ENCODE measurements around the gene OSBPL10.
"Not testable (repeated sequence)": the region's sequence is repeated elsewhere in the genome, so short reads cannot be mapped to it uniquely, and the experiment has no call there.

OSBPL10 gene

DNA sequence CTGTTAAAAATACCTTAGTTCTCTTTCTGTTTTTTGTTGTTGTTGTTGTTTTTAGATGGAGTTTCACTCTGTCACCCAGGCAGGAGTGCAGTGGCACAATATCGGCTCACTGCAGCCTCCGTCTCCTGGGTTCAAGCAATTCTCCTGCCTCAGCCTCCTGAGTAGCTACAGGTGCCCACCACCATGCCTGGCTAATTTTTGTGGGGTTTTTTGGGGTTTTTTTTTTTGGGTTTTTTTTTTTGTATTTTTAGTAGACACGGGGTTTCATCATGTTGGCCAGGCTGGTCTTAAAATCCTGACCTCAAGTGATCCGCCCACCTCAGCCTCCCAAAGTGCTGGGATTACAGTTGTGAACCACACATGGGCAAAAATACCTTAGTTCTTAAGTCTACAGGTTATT, 120.4 kb downstream of the OSBPL10 start:
- DNase-seq (ENCODE audit: low read depth in 1 of 2, low spot score in 1 of 2), result not testable (repeated sequence)

- DNase-seq (ENCODE audit: low read depth in 1 of 2, low spot score in 1 of 2), result no peak
Measured at GRCh38 chr3:31859245-31859644, 121.8 kb downstream of the OSBPL10 start.

DNA sequence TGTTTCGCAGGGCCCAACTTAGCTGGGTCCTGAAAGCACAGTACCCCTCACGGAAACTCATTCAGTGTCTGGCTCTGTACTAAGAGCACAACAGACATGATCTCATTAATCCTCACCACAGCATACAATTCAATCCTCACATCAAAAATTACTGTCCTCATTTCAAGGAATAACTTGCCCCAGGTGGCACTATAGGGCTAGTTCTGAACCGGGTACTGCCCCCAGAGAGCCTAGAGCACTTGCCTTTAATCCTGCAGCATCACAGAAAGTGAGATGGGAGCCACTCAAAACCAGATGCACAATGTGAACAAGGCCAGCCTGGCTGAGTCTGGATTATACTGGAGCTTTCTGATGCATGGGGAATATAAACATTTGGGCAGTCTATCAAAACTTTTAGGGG, 122.6 kb downstream of the OSBPL10 start:
- DNase-seq (ENCODE audit: low read depth in 1 of 2, low spot score in 1 of 2), result no peak

GRCh38 chr3:31853580-31853979, 127.5 kb downstream of the OSBPL10 start:
- no peak for DNase-seq (ENCODE audit: low read depth in 1 of 2, low spot score in 1 of 2)

DNA sequence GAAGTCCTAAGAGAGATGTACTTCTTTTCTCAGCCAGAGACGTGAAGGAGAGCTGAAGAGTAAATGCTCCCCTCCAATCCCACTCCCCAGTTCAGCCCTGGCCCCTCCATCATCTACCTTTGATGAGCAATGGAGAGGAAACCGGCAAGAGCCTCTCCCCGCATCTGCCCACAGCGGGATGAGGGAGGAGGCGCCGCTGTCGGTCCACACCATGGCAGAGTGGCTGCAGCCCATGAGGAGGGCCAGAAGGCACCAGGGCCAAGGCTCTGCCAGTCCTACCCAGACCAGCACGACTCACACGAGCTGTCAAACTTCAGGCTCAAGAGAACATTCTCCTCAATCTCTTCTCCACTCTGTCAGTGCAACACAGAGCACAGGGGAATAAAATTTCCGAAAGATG, 129.8 kb downstream of the OSBPL10 start:
- no peak for DNase-seq (ENCODE audit: low read depth in 1 of 2, low spot score in 1 of 2)

DNA sequence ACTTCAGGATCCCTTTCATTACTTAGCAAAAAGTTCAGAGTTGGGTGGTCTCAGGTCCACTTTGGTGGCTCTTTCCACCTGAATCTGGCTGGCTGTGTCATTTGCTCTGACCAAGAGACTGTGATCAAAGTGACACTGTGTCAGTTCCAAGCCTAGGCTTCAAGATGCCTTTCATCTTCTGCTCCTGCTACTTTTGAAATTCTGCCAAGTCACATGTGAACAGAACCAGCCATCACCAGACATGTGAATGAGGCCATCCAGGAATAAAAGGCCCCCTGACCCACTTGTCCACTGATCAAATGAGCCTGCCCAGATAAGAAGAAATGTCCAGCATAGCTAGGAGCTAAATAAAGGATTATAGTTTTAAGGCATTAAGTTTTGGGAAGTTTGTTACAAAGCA, 132.2 kb downstream of the OSBPL10 start:
- DNase-seq (ENCODE audit: low read depth in 1 of 2, low spot score in 1 of 2), result no peak

DNA sequence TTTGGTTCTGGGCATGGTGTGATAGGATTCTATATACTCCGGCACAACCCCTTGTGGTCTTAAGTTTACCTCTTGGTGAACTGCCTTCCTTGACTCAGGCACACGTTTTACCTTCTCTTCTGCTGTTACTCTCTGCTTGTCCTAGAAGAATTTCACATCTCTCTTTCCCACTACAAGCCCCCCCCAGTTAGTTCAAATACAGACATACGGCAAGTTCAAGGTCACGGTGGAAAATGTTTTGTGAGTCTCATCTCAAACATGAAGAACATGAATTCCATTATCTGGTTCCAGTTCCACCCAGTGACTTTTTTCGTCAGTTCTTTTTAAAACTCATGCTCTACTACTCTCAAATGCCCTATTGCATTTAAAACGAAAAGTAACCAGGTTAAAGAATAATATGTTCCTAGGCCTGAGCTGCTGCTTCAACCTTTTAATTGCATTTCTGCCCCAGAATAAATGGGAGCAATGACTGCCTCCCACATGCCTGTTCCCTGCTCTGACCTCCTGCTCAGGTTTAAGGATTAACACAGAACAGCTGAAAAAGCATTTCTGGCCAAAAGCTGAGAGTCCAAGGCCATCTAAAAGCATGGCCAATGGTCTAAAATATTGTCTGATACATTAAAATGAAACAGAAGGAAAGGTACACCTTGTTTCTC, 132.8 kb downstream of the OSBPL10 start:
- DNase-seq (ENCODE audit: low read depth in 1 of 2, low spot score in 1 of 2), result no peak

DNA sequence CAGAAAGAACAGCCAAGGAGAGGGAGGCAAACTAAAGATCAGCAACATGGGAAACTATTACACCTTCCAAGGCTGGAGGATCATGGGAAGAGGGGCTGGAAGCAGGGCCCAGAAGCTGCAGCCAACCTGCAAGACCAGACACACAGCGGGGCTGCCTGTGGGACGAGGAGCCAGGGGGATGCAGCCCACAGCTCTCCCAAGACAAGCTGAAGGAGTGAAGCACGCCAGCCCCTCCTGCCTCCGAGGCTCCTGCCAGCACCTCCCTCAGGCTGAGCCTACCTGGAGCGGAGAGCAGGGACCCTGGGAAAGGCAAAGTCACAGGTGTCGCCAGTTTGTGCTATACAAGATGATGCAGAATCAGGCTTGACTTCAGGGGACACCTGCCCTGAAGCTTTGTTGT, 133.3 kb downstream of the OSBPL10 start:
- DNase-seq (ENCODE audit: low read depth in 1 of 2, low spot score in 1 of 2), result no peak

GRCh38 chr3:31841515-31841914, 139.5 kb downstream of the OSBPL10 start:
- DNase-seq (ENCODE audit: low read depth in 1 of 2, low spot score in 1 of 2), result no peak

DNA sequence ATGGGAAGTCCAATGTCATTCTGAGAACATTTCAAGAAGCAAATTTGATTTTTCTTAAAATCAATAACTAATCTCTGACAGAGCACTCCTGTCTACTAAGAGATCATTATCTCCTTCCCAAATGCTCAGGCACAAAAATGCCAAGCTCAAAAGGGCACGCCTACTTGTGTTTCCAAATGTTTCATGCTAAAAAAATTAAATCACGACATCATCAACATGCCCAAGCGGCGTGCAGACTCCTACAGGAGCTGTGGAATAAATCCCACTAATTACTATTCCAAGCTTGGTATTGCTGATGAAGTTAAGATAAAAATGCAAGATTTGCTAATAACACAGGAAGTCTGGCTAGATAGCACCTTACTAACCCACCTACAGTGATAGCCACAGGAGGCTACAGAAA, 140.8 kb downstream of the OSBPL10 start:
- no peak for DNase-seq (ENCODE audit: low read depth in 1 of 2, low spot score in 1 of 2)

DNA sequence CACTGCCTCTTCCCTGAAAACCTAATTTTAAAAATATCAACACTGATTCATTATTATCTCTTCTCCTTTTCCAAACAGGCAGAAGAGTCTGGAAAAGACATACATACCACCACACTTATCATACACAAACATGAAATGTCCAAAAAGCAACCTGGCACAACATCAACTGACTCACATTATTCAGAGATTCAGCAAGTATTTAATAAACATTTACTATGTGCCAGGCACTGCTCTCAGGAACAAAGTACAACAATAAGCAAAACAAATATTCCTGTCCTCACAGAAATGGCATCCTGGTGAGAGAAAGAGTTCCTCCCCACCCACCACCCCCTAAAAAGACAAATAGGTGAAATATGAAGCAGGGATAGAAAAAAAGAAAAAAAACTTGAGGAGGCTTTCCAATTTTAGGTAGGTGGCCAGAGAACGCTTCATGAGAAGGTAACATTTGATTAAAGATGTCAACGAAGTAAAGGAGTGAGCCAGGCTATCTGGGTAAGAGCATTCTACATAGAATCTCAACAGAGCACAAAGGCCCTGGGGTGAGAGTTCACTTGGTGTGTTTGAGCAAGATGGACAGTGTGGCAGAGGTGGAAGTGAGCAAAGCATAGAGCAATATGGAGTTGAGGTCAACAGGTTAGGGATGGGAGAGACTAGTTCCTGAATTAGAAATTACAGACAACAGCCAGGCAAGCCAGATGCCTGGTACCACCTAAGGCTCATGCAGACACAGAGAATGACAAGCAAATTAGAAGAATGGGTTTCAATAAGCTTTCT, 141.7 kb downstream of the OSBPL10 start:
- no peak for DNase-seq (ENCODE audit: low read depth in 1 of 2, low spot score in 1 of 2)

DNA sequence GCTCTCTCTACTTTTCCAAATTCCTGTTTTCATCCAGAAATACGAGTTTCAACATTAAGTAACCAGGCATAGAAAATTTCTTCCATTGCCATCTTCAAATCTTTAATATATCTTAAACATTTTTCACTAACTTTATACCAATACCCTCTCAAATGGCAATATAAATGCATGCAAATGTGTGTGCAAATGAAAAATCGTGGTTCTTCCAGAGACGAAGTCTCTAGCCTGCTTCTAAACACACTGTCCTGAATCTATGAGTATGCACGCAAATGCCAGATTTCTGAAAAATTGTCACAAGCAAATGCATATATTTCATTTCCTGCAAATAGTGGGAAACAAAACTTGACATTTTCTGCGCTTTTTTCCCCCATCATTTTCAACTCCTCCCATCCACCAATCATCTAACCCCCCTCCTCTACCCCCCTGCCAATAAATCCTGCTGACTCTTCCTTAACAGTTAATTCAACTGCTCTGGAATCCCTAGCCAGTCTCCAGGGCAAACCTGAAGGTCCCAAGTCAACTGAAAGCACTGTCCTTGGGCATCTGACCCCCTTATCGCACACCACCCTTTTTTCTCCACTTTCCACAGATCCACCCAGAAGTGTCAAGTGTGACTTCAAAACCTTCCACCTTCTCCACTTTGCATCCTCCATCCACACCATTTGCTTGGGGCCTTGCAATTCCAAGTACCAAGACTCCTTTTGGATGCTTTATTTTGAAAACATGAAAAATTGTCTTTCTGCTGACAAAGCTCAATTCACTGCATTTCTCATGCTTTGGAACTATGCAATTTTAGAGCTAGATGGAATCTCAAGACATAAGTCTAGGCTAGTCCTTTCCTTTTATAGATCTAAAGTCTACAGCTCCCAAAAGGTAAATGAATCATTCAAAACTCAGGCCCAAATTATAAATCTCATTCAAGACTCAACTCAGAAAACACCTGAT, 144.7 kb downstream of the OSBPL10 start:
- DNase-seq (ENCODE audit: low read depth in 1 of 2, low spot score in 1 of 2), result no peak

DNA sequence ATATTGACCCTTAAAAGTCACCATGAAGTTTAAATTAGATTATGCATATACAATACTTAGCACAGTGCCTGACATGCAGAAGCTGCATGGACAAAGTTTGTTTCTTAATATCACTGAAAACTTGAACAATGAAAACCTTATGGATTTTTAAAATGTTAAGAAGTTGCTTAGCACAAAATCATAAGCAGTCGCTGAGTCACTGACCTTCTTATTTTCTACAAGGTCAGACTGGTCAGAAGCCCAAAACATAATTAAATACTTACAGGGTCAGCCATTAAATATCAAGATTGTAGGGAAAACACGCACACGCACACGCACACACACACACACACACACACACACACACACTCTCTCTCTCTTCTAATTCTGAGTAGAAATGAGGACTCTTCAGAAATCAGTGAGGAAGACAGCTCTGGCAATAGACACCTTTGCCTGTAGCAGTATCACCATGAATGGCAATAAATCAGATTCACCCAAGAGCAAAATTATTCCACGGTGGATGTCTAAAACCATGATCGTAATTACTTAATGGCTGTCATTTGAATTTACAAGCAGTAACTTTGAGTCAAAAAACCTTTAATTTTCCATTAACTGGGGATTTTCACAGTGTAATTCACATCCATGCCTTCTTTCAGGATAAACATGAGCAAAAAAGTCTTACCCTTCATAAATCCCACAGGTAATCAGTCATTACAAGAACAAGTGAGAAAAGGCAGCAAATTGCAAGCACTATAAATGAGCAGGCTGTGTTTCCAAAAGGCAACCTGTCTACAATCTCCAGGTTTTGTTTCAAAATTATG, 147.5 kb downstream of the OSBPL10 start:
- no peak for DNase-seq (ENCODE audit: low read depth in 1 of 2, low spot score in 1 of 2)

DNA sequence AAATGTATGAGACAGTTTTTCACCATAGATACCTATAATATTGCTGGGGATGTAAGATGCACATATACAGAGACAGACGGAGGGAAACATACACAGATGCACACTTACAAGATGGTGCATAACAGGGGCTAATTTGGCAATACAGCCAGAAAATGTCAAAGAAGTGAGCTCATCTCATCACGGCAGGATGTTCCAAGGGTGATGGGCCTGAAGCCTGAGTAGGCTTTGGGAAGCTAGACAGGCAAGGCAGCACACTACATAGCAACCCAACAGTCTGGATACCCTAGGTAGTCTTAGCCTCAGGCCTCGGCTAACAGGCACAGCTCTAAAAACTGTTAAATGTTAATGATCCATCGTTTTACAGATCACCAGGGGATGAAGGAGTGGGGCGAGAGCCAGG, 148.5 kb downstream of the OSBPL10 start:
- no peak for DNase-seq (ENCODE audit: low read depth in 1 of 2, low spot score in 1 of 2)

- no peak for DNase-seq (ENCODE audit: low read depth in 1 of 2, low spot score in 1 of 2)
Measured at GRCh38 chr3:31831591-31831990, 149.5 kb downstream of the OSBPL10 start.

DNA sequence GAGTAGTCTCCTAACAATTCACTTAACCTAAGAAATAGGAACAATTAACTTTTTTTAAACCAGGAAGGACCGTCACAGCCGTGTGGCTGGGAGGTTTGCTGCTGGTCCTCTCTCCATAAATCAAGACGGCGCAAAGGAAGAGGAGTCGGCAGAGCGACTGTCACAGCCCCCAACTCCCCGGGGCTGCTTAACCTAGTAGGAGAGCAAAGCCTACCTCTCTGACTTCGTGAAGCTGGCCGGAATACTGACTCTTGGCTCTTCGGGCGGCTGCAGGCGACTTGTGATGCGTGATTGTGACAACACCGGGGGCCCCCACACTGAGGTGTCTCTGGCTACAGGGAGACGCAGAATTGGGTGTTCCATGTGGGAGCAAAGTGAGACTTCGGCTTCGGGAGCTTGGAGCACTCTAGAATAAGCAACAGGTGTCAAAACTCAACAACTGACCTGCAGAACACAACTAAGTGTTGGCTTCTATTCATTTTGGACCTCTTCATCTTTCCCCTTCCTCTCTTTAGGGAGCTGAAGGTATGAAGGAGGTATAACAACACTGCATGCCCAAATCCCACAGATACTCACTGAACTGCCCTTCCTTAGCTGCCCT, 151.1 kb downstream of the OSBPL10 start:
- DNase-seq (ENCODE audit: low read depth in 1 of 2, low spot score in 1 of 2), result no peak

DNA sequence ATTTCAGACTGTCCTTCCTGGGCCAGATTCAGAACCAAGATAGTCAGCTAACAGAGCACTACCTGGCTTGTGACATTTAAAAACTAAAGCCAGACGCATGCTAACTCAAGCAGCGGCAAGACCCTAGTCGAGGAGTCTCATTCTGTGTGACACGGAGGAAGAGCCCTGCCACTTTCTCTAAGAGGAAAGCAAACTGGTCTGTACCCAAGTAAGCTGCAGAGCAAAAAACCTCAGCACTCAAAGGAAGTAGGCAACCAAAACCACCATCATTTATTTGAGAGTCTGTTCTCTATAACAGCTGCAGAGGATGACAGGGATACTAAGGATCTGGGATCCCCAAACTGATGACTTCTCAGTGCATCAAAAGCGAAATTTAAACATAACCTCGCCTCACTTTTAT, 152.1 kb downstream of the OSBPL10 start:
- no peak for DNase-seq (ENCODE audit: low read depth in 1 of 2, low spot score in 1 of 2)

GRCh38 chr3:31828007-31828406, 153.1 kb downstream of the OSBPL10 start:
- DNase-seq (ENCODE audit: low read depth in 1 of 2, low spot score in 1 of 2), result no peak

- no peak for DNase-seq (ENCODE audit: low read depth in 1 of 2, low spot score in 1 of 2)
Measured at GRCh38 chr3:31823184-31823583, 157.9 kb downstream of the OSBPL10 start.

DNA sequence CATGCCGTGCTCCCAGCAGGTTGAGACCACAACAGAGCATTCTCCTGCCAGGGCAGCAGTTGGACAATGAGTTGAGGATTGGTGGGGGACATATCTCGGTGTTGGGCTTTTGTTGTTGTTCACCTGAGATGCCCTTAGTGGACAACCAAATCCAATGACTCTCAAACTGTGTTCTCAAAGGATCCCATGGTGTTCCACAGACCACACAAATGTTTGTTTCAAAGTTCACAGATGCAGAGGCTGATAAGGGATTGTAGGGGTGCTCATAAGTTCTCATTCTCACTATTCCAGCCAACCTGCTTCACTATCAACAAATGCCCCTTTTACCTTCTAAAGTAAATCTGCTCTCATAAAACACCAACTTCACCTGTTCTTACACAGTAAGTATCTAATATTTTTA, 159.9 kb downstream of the OSBPL10 start:
- DNase-seq (ENCODE audit: low read depth in 1 of 2, low spot score in 1 of 2), result no peak

- DNase-seq (ENCODE audit: low read depth in 1 of 2, low spot score in 1 of 2), result no peak
Measured at GRCh38 chr3:31819441-31819840, 161.6 kb downstream of the OSBPL10 start.

Measured in activated CD4-positive, alpha-beta T cell treated with anti-CD3 and anti-CD28 coated beads, Interleukin-2, amount 50 U/mL, for 24 hours (primary cell).